Fibroblast of skin of left quadriceps (primary cell): ENCODE data around the gene FEM1C.

Experiments
- DNase-seq, 2 experiments: peaks; one replicate each; pipeline ENCODE4 v3.0.0-alpha.2; 2013; ENCODE audit warnings: low read depth in 2 of 2

Gene FEM1C

GRCh38 chr5:115557667-115558387 lies 13.3 kb upstream of the FEM1C start:
- DNase-seq = no peak

- DNase-seq = no peak
Measured at GRCh38 chr5:115556276-115556675, 11.7 kb upstream of the FEM1C start.

GRCh38 chr5:115555084-115555633 lies 10.6 kb upstream of the FEM1C start:
- DNase-seq = no peak

- DNase-seq = no peak
Measured at GRCh38 chr5:115553082-115553481, 8.5 kb upstream of the FEM1C start.

- DNase-seq = no peak
Measured at GRCh38 chr5:115551415-115551814, 6.8 kb upstream of the FEM1C start.

GRCh38 chr5:115549154-115549553 lies 4.6 kb upstream of the FEM1C start:
- DNase-seq = no peak

GRCh38 chr5:115548683-115549082 lies 4.1 kb upstream of the FEM1C start:
- DNase-seq = no peak

- no peak for DNase-seq
Measured at GRCh38 chr5:115545351-115545882, 842 bp upstream of the FEM1C start.

- no peak for DNase-seq
Measured at GRCh38 chr5:115544043-115544435, 536 bp downstream of the FEM1C start.

GRCh38 chr5:115543365-115544042 lies 1.1 kb downstream of the FEM1C start:
- DNase-seq = no peak

GRCh38 chr5:115542651-115543364 lies 1.8 kb downstream of the FEM1C start:
- no peak for DNase-seq

GRCh38 chr5:115542086-115542485 lies 2.5 kb downstream of the FEM1C start:
- DNase-seq = no peak

GRCh38 chr5:115541611-115542010 lies 3.0 kb downstream of the FEM1C start:
- DNase-seq = no peak

- no peak for DNase-seq
Measured at GRCh38 chr5:115535479-115536035, 9.0 kb downstream of the FEM1C start.

- DNase-seq = no peak
Measured at GRCh38 chr5:115532517-115532916, 12.1 kb downstream of the FEM1C start.

- no peak for DNase-seq
Measured at GRCh38 chr5:115531787-115532367, 12.7 kb downstream of the FEM1C start.

- DNase-seq = no peak
Measured at GRCh38 chr5:115531380-115531779, 13.2 kb downstream of the FEM1C start.

- DNase-seq = no peak
Measured at GRCh38 chr5:115530426-115530825, 14.1 kb downstream of the FEM1C start.

- no peak for DNase-seq
Measured at GRCh38 chr5:115526604-115527003, 18.0 kb downstream of the FEM1C start.

GRCh38 chr5:115524199-115524847 lies 20.3 kb downstream of the FEM1C start:
- DNase-seq = no peak

- DNase-seq = no peak
Measured at GRCh38 chr5:115522832-115523403, 21.7 kb downstream of the FEM1C start.
